H9 (cell line): ENCODE results near the gene KL. TPM values are rescaled to one million over a fixed set of nuclear protein-coding genes. Genes with fewer than 3 reads are reported as not detected.

Experiments used
- DNase-seq: peaks from one replicate; pipeline ENCODE4 v3.0.0-alpha.2; 2017
- H2AFZ ChIP-seq: one replicate; pipeline ENCODE4 v1.6.1; 2013; ENCODE audit warnings: mild to moderate bottlenecking, low read length, control low read depth, moderate library complexity
- H2AK5ac ChIP-seq: 2 replicates; pipeline ENCODE4 v1.6.1; 2013; ENCODE audit warnings: low read length, control low read depth, mixed read lengths; ENCODE audit not compliant: insufficient read length
- H2BK120ac ChIP-seq: one replicate; pipeline ENCODE4 v1.6.1; 2013; ENCODE audit warnings: low read depth, mild to moderate bottlenecking, low read length, control low read depth, inconsistent platforms; ENCODE audit not compliant: poor library complexity, severe bottlenecking
- H2BK12ac ChIP-seq: 2 replicates; pipeline ENCODE4 v1.6.1; 2013; ENCODE audit warnings: low read length, control low read depth, mixed read lengths, low read depth; ENCODE audit not compliant: insufficient read length
- H2BK15ac ChIP-seq: 2 replicates; pipeline ENCODE4 v1.6.1; 2013; ENCODE audit warnings: low read depth, low read length, control low read depth
- H2BK20ac ChIP-seq: one replicate; pipeline ENCODE4 v1.6.1; 2013; ENCODE audit warnings: low read depth, mild to moderate bottlenecking, low read length, control low read depth, inconsistent platforms; ENCODE audit not compliant: poor library complexity, severe bottlenecking
- H2BK5ac ChIP-seq: 2 replicates; pipeline ENCODE4 v1.6.1; 2013; ENCODE audit warnings: low read length, control low read depth, mixed read lengths; ENCODE audit not compliant: insufficient read length
- H3K14ac ChIP-seq: 2 replicates; pipeline ENCODE4 v1.6.1; 2013; ENCODE audit warnings: low read length, control low read depth; ENCODE audit not compliant: insufficient read depth
- H3K18ac ChIP-seq: 2 replicates; pipeline ENCODE4 v1.6.1; 2013; ENCODE audit warnings: low read depth, mild to moderate bottlenecking, mixed read lengths, low read length, control low read depth; ENCODE audit not compliant: insufficient read length
- H3K23ac ChIP-seq: 2 replicates; pipeline ENCODE4 v1.6.1; 2013; ENCODE audit warnings: low read length, control low read depth, mixed read lengths, low read depth; ENCODE audit not compliant: insufficient read length
- H3K23me2 ChIP-seq: 2 replicates; pipeline ENCODE4 v1.6.1; 2013; ENCODE audit warnings: low read depth, mild to moderate bottlenecking, mixed read lengths, low read length, control low read depth; ENCODE audit not compliant: insufficient read length, poor library complexity, severe bottlenecking
- H3K27ac ChIP-seq: 2 replicates; pipeline ENCODE4 v1.5.1; 2013; ENCODE audit warnings: low read length, control low read depth, mixed read lengths, low read depth; ENCODE audit not compliant: insufficient read length
- H3K27me3 ChIP-seq: 2 replicates; pipeline ENCODE4 v1.6.1; 2013; ENCODE audit warnings: low read length, control low read depth, inconsistent platforms; ENCODE audit not compliant: insufficient read depth
- H3K4ac ChIP-seq: 2 replicates; pipeline ENCODE4 v1.6.1; 2013; ENCODE audit warnings: low read depth, mild to moderate bottlenecking, control low read depth, inconsistent platforms, low read length, moderate library complexity
- H3K4me1 ChIP-seq: 2 replicates; pipeline ENCODE4 v1.6.1; 2013; ENCODE audit warnings: low read length, control low read depth, inconsistent platforms; ENCODE audit not compliant: insufficient read depth
- H3K4me2 ChIP-seq: 2 replicates; pipeline ENCODE4 v1.6.1; 2013; ENCODE audit warnings: low read length, control low read depth, mixed read lengths; ENCODE audit not compliant: insufficient read length, insufficient read depth
- H3K56ac ChIP-seq: 2 replicates; pipeline ENCODE4 v1.6.1; 2013; ENCODE audit warnings: low read depth, mild to moderate bottlenecking, mixed read lengths, low read length, control low read depth; ENCODE audit not compliant: insufficient read length
- H3K79me1 ChIP-seq: 2 replicates; pipeline ENCODE4 v1.6.1; 2013; ENCODE audit warnings: low read depth, mild to moderate bottlenecking, moderate library complexity, low read length, control low read depth, inconsistent platforms; ENCODE audit not compliant: insufficient read depth, poor library complexity, severe bottlenecking
- H3K79me2 ChIP-seq: 2 replicates; pipeline ENCODE4 v1.6.1; 2013; ENCODE audit warnings: low read length, control low read depth, inconsistent platforms; ENCODE audit not compliant: insufficient read depth
- H3K9ac ChIP-seq: 2 replicates; pipeline ENCODE4 v1.6.1; 2013; ENCODE audit warnings: low read length, control low read depth, mixed read lengths; ENCODE audit not compliant: insufficient read length; ENCODE audit errors: extremely low read depth
- H3K9me3 ChIP-seq: one replicate; pipeline ENCODE4 v1.6.1; 2013; ENCODE audit warnings: low read depth, low read length, inconsistent platforms; ENCODE audit not compliant: control insufficient read depth
- H3T11ph ChIP-seq: one replicate; pipeline ENCODE4 v1.6.1; 2013; ENCODE audit warnings: mild to moderate bottlenecking, low read length, control low read depth, inconsistent platforms
- H4K20me1 ChIP-seq: one replicate; pipeline ENCODE4 v1.6.1; 2013; ENCODE audit not compliant: control insufficient read depth, insufficient read length, insufficient read depth
- H4K5ac ChIP-seq: 2 replicates; pipeline ENCODE4 v1.6.1; 2013; ENCODE audit warnings: low read depth, mild to moderate bottlenecking, mixed read lengths, low read length, control low read depth; ENCODE audit not compliant: insufficient read length
- H4K8ac ChIP-seq: replicated peaks from 2 replicates; pipeline ENCODE4 v1.6.1; 2013; ENCODE audit warnings: low read length, control low read depth, mixed read lengths, low read depth; ENCODE audit not compliant: insufficient read length
- H4K91ac ChIP-seq: 2 replicates; pipeline ENCODE4 v1.6.1; 2013; ENCODE audit warnings: low read depth, mild to moderate bottlenecking, moderate library complexity, mixed read lengths, low read length, control low read depth; ENCODE audit not compliant: insufficient read length
- H3K27ac Mint-ChIP-seq, 3 experiments: 2 replicates in 2 of 3; 3 replicates in 1 of 3; pipeline ENCODE4 v1.8.0; 2020 to 2021; ENCODE audit warnings: mixed read lengths in 3 of 3, mild to moderate bottlenecking in 1 of 3, moderate library complexity in 1 of 3
- H3K27me3 Mint-ChIP-seq: 2 replicates; pipeline ENCODE4 v1.8.0; 2021; ENCODE audit warnings: low read depth, mild to moderate bottlenecking, moderate library complexity, mixed read lengths
- H3K36me3 Mint-ChIP-seq, 3 experiments: 2 replicates in 2 of 3; 3 replicates in 1 of 3; pipeline ENCODE4 v1.8.0; 2020 to 2021; ENCODE audit warnings: low read depth in 3 of 3, mixed read lengths in 3 of 3; ENCODE audit not compliant: insufficient read depth in 1 of 3
- H3K4me1 Mint-ChIP-seq, 2 experiments: 2 replicates each; pipeline ENCODE4 v1.8.0; 2020; ENCODE audit warnings: mixed read lengths in 2 of 2
- H3K4me3 Mint-ChIP-seq, 2 experiments: 2 replicates in 1 of 2; 3 replicates in 1 of 2; pipeline ENCODE4 v1.8.0; 2020 to 2021; ENCODE audit warnings: mild to moderate bottlenecking in 2 of 2, mixed read lengths in 2 of 2, moderate library complexity in 1 of 2
- H3K9me3 Mint-ChIP-seq, 2 experiments: 2 replicates in 1 of 2; 3 replicates in 1 of 2; pipeline ENCODE4 v1.8.0; 2020; ENCODE audit warnings: mild to moderate bottlenecking in 2 of 2, mixed read lengths in 2 of 2, moderate library complexity in 1 of 2
- CTCF ChIP-seq: fragments of 200-600 bp; sonication (generic); conservative IDR thresholded peaks from 3 replicates; pipeline ENCODE4 v1.8.0; 2021; ENCODE audit warnings: antibody characterized with exemption, mild to moderate bottlenecking
- WGBS: extraction: QIAGEN DNeasy Blood & Tissue Kit; methylation state at CpG from one replicate; pipeline ENCODE4 v1.1.7; 2013; ENCODE audit warnings: missing lambda C conversion rate, low lambda C conversion rate, mixed read lengths; ENCODE audit not compliant: insufficient read length; ENCODE audit errors: extremely low coverage; 5-methylcytosine and 5-hydroxymethylcytosine counted together
- total RNA-seq: library from RNA; stranded (reverse); gene quantifications from 2 replicates; pipeline ENCODE4 v1.2.1, GENCODE V29; 2021

The KL gene
- total RNA-seq, 1 experiment from 2014 or later: not detected

DNA sequence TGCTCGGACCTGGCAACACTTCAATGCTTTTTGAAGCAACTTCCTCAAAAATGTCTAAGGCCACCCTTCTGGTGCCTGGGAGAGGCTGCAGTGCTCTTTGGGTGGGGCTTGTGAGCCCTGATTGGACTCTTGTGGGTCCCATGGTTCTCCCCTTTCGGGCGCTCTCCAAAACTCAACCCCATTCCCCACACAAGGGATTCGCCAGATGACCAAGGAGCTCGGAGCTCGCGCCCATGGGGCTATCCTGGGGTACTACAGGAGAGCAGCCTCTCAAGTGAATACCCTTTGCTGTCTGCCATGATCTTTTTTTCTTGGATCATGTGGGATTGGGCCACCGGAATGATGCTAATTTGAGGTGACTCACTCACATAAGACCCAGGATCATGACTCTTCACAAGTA, 29.7 kb upstream of the KL start:
- Histone ChIP-seq H3K4ac (no peak overlapping the region), H3K23me2 (no peaks in the 10 kb centered on the region), H4K20me1 (no peaks in the 10 kb centered on the region), H2BK20ac (no peak overlapping the region), H3K9me3 (no peaks in the 10 kb centered on the region), H2BK12ac (no peak overlapping the region), H4K8ac (no peak overlapping the region), H2AK5ac (no peak overlapping the region), H3K79me2 (no peaks in the 10 kb centered on the region), H4K5ac (no peak overlapping the region), H2BK5ac (no peak overlapping the region), H3K56ac (no peak overlapping the region), H3T11ph (no peak overlapping the region), H3K9ac (no peak overlapping the region), H3K18ac (no peak overlapping the region), H3K14ac (no peak overlapping the region), H3K4me2 (no peak overlapping the region), H3K4me1 (no peaks in the 10 kb centered on the region), H3K27ac (no peak overlapping the region), H3K23ac (no peak overlapping the region), H3K79me1 (no peaks in the 10 kb centered on the region), H2BK120ac (no peak overlapping the region), H4K91ac (no peak overlapping the region), H3K27me3 (no peaks in the 10 kb centered on the region), H2AFZ (no peak overlapping the region), H2BK15ac (no peak overlapping the region)
- no CpG with 5 or more reads among the region's 8 CpGs for WGBS
- Mint-ChIP-seq H3K4me1 (no peaks in the 10 kb centered on the region), H3K27me3 (peaks cover 4% of the 10 kb centered on the region; the same call in 1 of the 2 replicates), H3K27ac (no peak overlapping the region), H3K9me3 (peaks cover 3% of the 10 kb centered on the region in 2 experiments; a peak in 2 of 5 replicates), H3K4me3 (no peak overlapping the region), H3K36me3 (no peaks in the 10 kb centered on the region)
- TF ChIP-seq CTCF: no peak
- DNase-seq: no peak
